ENCODE data around the gene DNAJC7.

The DNAJC7 gene

DNA sequence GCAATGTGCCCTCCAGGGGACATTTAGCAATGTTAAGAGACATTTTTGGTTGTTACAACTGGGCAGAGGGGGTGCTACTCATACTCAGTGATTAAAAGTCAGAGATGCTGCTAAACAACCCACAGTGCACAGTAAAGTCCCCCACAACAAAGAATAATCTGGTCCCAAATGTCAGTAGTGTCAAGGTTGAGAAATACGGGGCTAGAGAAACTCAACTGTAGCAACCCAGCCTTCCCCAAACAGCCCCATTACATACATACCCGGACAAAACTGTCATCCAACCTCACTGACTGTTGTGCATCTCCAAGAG, 20.4 kb downstream of the DNAJC7 start:
- TF ChIP-seq, protein P1, sequence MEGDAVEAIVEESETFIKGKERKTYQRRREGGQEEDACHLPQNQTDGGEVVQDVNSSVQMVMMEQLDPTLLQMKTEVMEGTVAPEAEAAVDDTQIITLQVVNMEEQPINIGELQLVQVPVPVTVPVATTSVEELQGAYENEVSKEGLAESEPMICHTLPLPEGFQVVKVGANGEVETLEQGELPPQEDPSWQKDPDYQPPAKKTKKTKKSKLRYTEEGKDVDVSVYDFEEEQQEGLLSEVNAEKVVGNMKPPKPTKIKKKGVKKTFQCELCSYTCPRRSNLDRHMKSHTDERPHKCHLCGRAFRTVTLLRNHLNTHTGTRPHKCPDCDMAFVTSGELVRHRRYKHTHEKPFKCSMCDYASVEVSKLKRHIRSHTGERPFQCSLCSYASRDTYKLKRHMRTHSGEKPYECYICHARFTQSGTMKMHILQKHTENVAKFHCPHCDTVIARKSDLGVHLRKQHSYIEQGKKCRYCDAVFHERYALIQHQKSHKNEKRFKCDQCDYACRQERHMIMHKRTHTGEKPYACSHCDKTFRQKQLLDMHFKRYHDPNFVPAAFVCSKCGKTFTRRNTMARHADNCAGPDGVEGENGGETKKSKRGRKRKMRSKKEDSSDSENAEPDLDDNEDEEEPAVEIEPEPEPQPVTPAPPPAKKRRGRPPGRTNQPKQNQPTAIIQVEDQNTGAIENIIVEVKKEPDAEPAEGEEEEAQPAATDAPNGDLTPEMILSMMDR (IDR thresholded peaks at IDR 0.05; ENCODE audit: low read depth, low read length) = no peak
- no peak overlapping the region for H3K4me3 ChIP-seq (ENCODE audit: low read depth, low read length)

DNA sequence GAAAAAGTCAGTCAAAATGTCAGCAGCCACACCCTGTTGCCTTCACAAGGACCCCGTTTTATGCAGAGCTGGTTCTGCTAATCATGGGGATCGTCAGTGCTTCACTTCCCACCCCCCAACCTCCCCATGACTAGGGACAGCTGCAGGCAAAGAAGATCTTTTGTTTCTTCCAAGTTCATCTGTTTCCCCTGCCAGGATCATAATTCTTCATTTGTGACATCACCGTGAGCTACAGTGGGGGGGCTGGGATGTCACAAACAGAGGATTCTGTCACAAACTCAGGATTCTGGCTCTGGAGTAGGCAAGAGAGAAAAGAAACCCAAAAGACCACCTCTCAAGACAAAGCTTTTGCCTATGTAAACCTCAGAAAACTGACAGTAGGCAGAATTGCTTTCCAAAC, 24.7 kb downstream of the DNAJC7 start:
- H3K4me3 ChIP-seq (ENCODE audit: low read depth, low read length) = no peak overlapping the region
- TF ChIP-seq, protein P1 (IDR thresholded peaks at IDR 0.05; ENCODE audit: low read depth, low read length) = no peak

DNA sequence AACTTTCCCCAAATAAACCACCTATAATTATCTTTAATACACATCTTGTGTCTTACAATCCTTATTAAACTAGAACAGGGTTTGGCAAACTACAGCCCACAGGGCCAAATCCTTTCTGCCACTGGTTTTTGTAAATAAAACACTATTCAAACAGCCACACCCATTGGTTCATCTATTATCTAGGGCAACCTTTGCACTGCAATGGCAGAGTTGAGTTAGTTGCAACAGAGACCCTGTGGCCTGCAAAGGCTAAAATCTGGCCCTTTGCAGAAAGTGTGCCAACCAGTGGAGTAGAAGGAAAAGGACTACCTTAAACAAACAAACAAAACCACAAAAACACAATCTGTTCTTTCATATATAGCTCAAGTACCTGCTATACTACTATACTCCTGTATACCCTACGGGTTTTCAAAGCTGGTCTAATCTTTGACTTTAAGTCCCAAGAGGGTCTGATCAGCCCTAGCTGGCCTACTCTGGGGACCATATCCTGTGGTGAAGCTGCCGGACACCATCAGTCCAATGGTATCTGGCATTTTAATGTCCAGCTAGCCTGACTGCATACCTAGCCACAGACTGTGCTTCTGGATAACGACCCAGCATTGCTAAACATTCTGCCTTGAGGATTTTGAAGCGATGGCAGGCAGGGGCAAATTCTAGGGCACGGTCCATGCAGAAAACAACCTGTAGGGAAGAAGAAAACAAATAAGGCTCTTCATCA, 27.4 kb downstream of the DNAJC7 start:
- H3K4me3 ChIP-seq (ENCODE audit: low read depth, low read length) = no peak overlapping the region
- TF ChIP-seq, protein P1 (IDR thresholded peaks at IDR 0.05; ENCODE audit: low read depth, low read length) = no peak

DNA sequence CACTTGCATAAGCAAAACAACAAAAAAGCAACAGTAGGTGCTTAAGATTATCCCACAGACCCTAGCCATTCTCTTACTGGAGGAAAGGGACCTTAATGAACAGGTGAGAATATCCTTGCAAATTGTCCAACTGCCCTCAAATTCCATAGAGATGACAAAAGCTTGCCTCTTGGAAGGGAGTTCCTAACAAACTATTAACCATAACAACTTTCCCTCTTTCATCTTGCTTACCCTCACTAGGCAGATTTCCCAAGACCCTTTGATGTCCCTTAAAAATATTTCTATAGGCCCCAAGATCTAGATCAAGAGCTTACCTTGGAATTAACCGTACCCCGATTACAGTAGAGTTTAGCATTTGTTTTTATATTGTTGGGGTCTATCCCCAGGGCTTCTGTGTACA, 28.8 kb downstream of the DNAJC7 start:
- H3K4me3 ChIP-seq (ENCODE audit: low read depth, low read length) = no peak overlapping the region
- TF ChIP-seq, protein P1 (IDR thresholded peaks at IDR 0.05; ENCODE audit: low read depth, low read length) = no peak

DNA sequence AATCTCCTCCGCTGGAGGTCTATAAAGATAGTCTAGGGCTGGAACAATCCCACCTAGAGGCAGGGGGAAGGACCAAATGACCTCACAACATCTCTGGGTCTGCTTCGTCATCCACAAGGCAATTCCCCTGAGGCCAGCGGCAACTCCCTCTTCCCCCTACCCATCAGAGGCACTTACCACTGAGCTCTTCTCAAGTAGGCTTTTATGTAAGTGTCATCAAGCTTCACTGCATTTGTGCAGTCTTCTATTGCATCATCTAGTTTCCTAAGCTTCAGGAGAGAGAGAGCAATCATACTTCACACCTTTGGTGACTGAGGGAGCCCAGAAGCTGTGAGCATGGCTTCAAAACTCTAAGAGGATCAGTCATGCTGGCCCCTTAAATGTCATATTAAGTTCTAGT, 29.6 kb downstream of the DNAJC7 start:
- H3K4me3 ChIP-seq (ENCODE audit: low read depth, low read length) = no peak overlapping the region
- TF ChIP-seq, protein P1 (IDR thresholded peaks at IDR 0.05; ENCODE audit: low read depth, low read length) = no peak

DNA sequence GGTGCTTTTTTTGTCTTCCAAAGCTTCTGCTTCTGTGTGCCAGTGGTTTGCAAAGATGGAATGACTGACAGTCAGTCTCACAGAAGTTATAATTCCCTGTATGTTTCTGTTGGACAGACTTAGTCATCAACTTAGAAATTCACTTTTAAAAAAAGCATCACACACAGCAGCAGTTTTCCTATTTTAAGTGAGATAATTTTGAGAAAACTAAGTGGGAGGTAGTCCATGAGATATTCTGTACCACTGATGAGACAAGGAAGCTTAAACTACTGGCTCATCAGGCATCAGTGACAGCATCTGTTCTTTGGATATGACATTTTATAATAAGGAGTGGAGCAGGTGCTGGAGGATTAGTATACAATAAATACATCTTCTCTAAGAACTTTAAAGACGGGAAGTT, 30.6 kb downstream of the DNAJC7 start:
- TF ChIP-seq, protein P1 (IDR thresholded peaks at IDR 0.05; ENCODE audit: low read depth, low read length) = no peak

DNA sequence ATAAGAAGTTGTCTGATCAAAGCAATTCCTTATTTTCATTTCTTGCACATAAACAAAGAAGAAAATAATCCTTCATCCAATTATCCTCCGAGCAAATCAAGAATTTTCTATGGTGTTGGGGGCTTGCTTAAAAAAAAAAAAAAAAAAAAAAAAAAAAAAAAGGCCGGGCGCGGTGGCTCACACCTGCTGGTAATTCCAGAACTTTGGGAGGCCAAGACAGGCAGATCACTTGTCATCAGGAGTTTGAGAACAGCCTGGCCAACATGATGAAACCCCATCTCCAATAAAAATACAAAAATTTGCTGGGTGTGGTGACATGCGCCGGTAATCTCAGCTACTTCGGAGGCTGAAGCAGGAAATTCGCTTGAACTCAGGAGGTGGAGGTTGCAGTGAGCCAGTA, 31.3 kb downstream of the DNAJC7 start:
- TF ChIP-seq, protein P1 (IDR thresholded peaks at IDR 0.05; ENCODE audit: low read depth, low read length) = no peak
- H3K4me3 ChIP-seq (ENCODE audit: low read depth, low read length) = no peak overlapping the region

More for the DNA sequence above, 30.6 kb downstream of the DNAJC7 start:
- no peak overlapping the region for H3K4me3 ChIP-seq (ENCODE audit: low read depth, low read length)
